ENCODE measurements around the gene CADPS2.

The CADPS2 gene

GRCh38 chr7:122532406-122533269, 353.6 kb downstream of the CADPS2 start:
- H3K27ac ChIP-seq, result no peak overlapping the region
- TF ChIP-seq, protein P1, sequence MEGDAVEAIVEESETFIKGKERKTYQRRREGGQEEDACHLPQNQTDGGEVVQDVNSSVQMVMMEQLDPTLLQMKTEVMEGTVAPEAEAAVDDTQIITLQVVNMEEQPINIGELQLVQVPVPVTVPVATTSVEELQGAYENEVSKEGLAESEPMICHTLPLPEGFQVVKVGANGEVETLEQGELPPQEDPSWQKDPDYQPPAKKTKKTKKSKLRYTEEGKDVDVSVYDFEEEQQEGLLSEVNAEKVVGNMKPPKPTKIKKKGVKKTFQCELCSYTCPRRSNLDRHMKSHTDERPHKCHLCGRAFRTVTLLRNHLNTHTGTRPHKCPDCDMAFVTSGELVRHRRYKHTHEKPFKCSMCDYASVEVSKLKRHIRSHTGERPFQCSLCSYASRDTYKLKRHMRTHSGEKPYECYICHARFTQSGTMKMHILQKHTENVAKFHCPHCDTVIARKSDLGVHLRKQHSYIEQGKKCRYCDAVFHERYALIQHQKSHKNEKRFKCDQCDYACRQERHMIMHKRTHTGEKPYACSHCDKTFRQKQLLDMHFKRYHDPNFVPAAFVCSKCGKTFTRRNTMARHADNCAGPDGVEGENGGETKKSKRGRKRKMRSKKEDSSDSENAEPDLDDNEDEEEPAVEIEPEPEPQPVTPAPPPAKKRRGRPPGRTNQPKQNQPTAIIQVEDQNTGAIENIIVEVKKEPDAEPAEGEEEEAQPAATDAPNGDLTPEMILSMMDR (conservative IDR thresholded peaks at IDR 0.05), result peak; percentile 69

- no peak overlapping the region for H3K27ac ChIP-seq
- TF ChIP-seq, protein P1 (conservative IDR thresholded peaks at IDR 0.05), result peak; percentile 80
Measured at GRCh38 chr7:122528879-122529481, 357.3 kb downstream of the CADPS2 start.

GRCh38 chr7:122525355-122525754, 360.9 kb downstream of the CADPS2 start:
- TF ChIP-seq, protein P1 (conservative IDR thresholded peaks at IDR 0.05), result no peak
- H3K27ac ChIP-seq, result no peak overlapping the region

GRCh38 chr7:122521767-122522166, 364.5 kb downstream of the CADPS2 start:
- no peak overlapping the region for H3K27ac ChIP-seq
- TF ChIP-seq, protein P1 (conservative IDR thresholded peaks at IDR 0.05), result no peak

DNA sequence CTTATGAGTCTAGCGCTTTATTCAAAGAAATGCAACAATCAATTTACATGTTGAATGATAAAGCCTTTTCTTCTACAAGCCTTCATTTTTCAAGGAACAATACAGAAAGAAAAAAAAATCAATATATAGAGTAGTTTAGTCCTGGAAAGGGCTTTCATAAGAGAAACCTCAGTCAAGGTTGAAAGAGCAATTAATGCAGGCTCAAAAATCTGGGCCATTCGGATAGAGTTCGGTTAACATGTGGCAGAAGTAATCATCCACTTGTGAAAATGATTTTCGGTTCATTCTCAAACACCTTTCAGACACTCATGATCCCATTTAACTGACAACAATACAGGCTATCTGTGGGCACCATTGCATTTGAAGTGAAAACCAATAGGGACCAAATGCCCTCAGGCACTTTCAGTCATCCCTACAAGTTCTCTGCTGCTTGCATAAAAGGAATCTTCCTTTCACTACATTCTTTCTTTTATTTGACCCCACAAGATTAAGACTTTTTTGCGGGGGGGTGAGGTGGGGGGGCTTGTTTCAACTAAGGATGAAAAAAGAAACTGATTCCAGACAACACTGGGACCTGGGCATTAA, 365.2 kb downstream of the CADPS2 start:
- TF ChIP-seq, protein P1 (conservative IDR thresholded peaks at IDR 0.05), result no peak
- H3K27ac ChIP-seq, result no peak overlapping the region

DNA sequence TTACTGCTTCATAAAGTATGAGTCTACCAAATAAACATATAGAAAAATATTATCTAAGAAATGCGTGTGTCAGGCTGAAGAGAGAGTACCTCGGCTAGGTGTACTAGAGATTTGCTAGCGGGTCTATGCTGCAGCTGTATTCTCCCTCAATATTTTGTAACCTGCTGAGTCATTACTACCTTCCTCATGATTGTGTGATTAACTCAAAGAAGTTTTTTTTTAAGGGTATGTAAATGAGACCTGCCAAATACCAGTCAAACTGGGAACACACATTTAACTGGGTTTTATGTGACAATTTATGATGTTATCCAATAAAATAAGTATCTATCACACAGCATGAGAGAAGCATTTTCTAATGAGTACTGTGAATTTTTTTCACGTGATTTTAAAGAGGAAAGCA, 367.8 kb downstream of the CADPS2 start:
- H3K27ac ChIP-seq, result no peak overlapping the region
- TF ChIP-seq, protein P1 (conservative IDR thresholded peaks at IDR 0.05), result no peak

DNA sequence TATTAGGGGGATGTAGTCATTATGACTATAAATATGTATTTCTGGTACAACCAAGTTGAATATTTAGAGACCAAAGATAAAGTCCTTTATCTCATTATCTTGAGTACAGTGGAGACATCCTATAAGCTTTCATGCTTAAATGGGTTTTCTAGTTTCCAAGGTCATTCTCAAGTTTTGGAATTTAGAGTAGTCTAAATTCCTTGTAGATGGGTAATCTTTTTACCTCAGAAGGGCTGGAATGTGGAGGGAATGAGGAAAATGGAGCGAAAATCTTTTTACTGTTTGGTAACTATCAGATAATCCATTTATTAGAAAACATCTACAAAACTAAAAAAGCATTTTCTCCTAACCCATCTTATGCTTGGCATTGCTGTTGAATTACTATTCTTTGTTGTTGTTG, 368.7 kb downstream of the CADPS2 start:
- no peak overlapping the region for H3K27ac ChIP-seq
- TF ChIP-seq, protein P1 (conservative IDR thresholded peaks at IDR 0.05), result no peak
